Duodenal mucosa (tissue), 2 donors: ENCODE results near the gene CRTAC1.

Source experiments
- H3K27ac ChIP-seq: one replicate; pipeline ENCODE4 v1.7.0; 2013; ENCODE audit warnings: low read depth, low read length
- H3K27me3 ChIP-seq, 2 donors: one replicate each; pipeline ENCODE4 v1.7.0; 2013; ENCODE audit warnings: low read length in 2 of 2, control low read depth in 1 of 2; ENCODE audit not compliant: insufficient read depth in 2 of 2, control insufficient read depth in 1 of 2
- H3K36me3 ChIP-seq, 2 donors: one replicate each; pipeline ENCODE4 v1.7.0; 2013; ENCODE audit warnings: low read length in 2 of 2, control low read depth in 1 of 2; ENCODE audit not compliant: insufficient read depth in 2 of 2, control insufficient read depth in 1 of 2
- H3K4me1 ChIP-seq, 2 donors: one replicate each; pipeline ENCODE4 v1.7.0; 2013; ENCODE audit warnings: low read length in 2 of 2, control low read depth in 1 of 2; ENCODE audit not compliant: insufficient read depth in 2 of 2, control insufficient read depth in 1 of 2
- H3K4me3 ChIP-seq, 2 donors: one replicate each; pipeline ENCODE4 v1.7.0; 2013; ENCODE audit warnings: low read length in 2 of 2, low read depth in 1 of 2
- H3K9ac ChIP-seq, 2 donors: one replicate each; pipeline ENCODE4 v1.7.0; 2013; ENCODE audit warnings: low read length in 2 of 2, low read depth in 1 of 2
- H3K9me3 ChIP-seq, 2 donors: one replicate each; pipeline ENCODE4 v1.7.0; 2013; ENCODE audit warnings: low read length in 2 of 2, control low read depth in 1 of 2; ENCODE audit not compliant: control insufficient read depth in 1 of 2

CRTAC1 gene

GRCh38 chr10:97915346-97916131, 114.9 kb downstream of the CRTAC1 start:
- Histone ChIP-seq H3K9me3 (no peaks in the 10 kb centered on the region), H3K4me1 (peaks cover 0 to 4% of the 10 kb centered on the region in 2 donors), H3K4me3 (no peak overlapping the region), H3K36me3 (no peaks in the 10 kb centered on the region), H3K9ac (no peak overlapping the region), H3K27ac (no peak overlapping the region), H3K27me3 (peaks cover 3 to 5% of the 10 kb centered on the region in 2 donors)

- Histone ChIP-seq H3K4me3 (no peak overlapping the region), H3K9ac (no peak overlapping the region), H3K4me1 (peaks cover 0 to 4% of the 10 kb centered on the region in 2 donors), H3K9me3 (no peaks in the 10 kb centered on the region), H3K27me3 (peaks cover 3 to 5% of the 10 kb centered on the region in 2 donors), H3K27ac (no peak overlapping the region), H3K36me3 (no peaks in the 10 kb centered on the region)
Observed at GRCh38 chr10:97914837-97915211, 115.6 kb downstream of the CRTAC1 start.

GRCh38 chr10:97914171-97914836, 116.1 kb downstream of the CRTAC1 start:
- peaks cover 3 to 5% of the 10 kb centered on the region in 2 donors for H3K27me3 ChIP-seq
- no peaks in the 10 kb centered on the region for H3K9me3 ChIP-seq
- H3K4me3 ChIP-seq = no peak overlapping the region
- H3K27ac ChIP-seq = no peak overlapping the region
- H3K4me1 ChIP-seq = peaks cover 0 to 4% of the 10 kb centered on the region in 2 donors
- H3K9ac ChIP-seq = no peak overlapping the region
- no peaks in the 10 kb centered on the region for H3K36me3 ChIP-seq

GRCh38 chr10:97913614-97914013, 116.8 kb downstream of the CRTAC1 start:
- no peaks in the 10 kb centered on the region for H3K36me3 ChIP-seq
- no peaks in the 10 kb centered on the region for H3K9me3 ChIP-seq
- no peak overlapping the region for H3K27ac ChIP-seq
- H3K4me3 ChIP-seq = no peak overlapping the region
- peaks cover 0 to 5% of the 10 kb centered on the region in 2 donors for H3K27me3 ChIP-seq
- no peak overlapping the region for H3K9ac ChIP-seq
- peaks cover 0 to 4% of the 10 kb centered on the region in 2 donors for H3K4me1 ChIP-seq

- H3K9me3 ChIP-seq = no peaks in the 10 kb centered on the region
- H3K27me3 ChIP-seq = peaks cover 3 to 5% of the 10 kb centered on the region in 2 donors
- no peak overlapping the region for H3K9ac ChIP-seq
- H3K4me3 ChIP-seq = no peak overlapping the region
- H3K4me1 ChIP-seq = peaks cover 0 to 4% of the 10 kb centered on the region in 2 donors
- H3K27ac ChIP-seq = no peak overlapping the region
- H3K36me3 ChIP-seq = no peaks in the 10 kb centered on the region
Observed at GRCh38 chr10:97913193-97913592, 117.2 kb downstream of the CRTAC1 start.

GRCh38 chr10:97911217-97911616, 119.2 kb downstream of the CRTAC1 start:
- peaks cover 0 to 4% of the 10 kb centered on the region in 2 donors for H3K4me1 ChIP-seq
- no peak overlapping the region for H3K27ac ChIP-seq
- H3K4me3 ChIP-seq = no peak overlapping the region
- peaks cover 5 to 7% of the 10 kb centered on the region in 2 donors for H3K27me3 ChIP-seq
- no peaks in the 10 kb centered on the region for H3K36me3 ChIP-seq
- no peaks in the 10 kb centered on the region for H3K9me3 ChIP-seq
- H3K9ac ChIP-seq = no peak overlapping the region

GRCh38 chr10:97910661-97911060, 119.8 kb downstream of the CRTAC1 start:
- no peak overlapping the region for H3K27ac ChIP-seq
- peaks cover 5 to 11% of the 10 kb centered on the region in 2 donors for H3K27me3 ChIP-seq
- no peak overlapping the region for H3K4me3 ChIP-seq
- H3K4me1 ChIP-seq = peaks cover 0 to 4% of the 10 kb centered on the region in 2 donors
- H3K36me3 ChIP-seq = no peaks in the 10 kb centered on the region
- H3K9me3 ChIP-seq = no peaks in the 10 kb centered on the region
- no peak overlapping the region for H3K9ac ChIP-seq

- no peaks in the 10 kb centered on the region for H3K36me3 ChIP-seq
- no peak overlapping the region for H3K9ac ChIP-seq
Observed at GRCh38 chr10:97907830-97908229, 122.6 kb downstream of the CRTAC1 start.

GRCh38 chr10:97907211-97907610, 123.2 kb downstream of the CRTAC1 start:
- H3K27me3 ChIP-seq = peaks cover 0 to 12% of the 10 kb centered on the region in 2 donors
- H3K36me3 ChIP-seq = no peaks in the 10 kb centered on the region
- no peaks in the 10 kb centered on the region for H3K4me1 ChIP-seq
- H3K9ac ChIP-seq = no peak overlapping the region
- no peak overlapping the region for H3K4me3 ChIP-seq
- no peak overlapping the region for H3K27ac ChIP-seq
- no peaks in the 10 kb centered on the region for H3K9me3 ChIP-seq

More at GRCh38 chr10:97907830-97908229, 122.6 kb downstream of the CRTAC1 start:
- H3K27me3 ChIP-seq = peaks cover 0 to 12% of the 10 kb centered on the region in 2 donors
- no peaks in the 10 kb centered on the region for H3K4me1 ChIP-seq
- H3K4me3 ChIP-seq = no peak overlapping the region
- no peak overlapping the region for H3K27ac ChIP-seq
- no peaks in the 10 kb centered on the region for H3K9me3 ChIP-seq

- Histone ChIP-seq H3K36me3 (no peaks in the 10 kb centered on the region), H3K9ac (no peak overlapping the region), H3K4me1 (no peaks in the 10 kb centered on the region), H3K9me3 (no peaks in the 10 kb centered on the region), H3K4me3 (no peak overlapping the region), H3K27me3 (peaks cover 0 to 12% of the 10 kb centered on the region in 2 donors), H3K27ac (no peak overlapping the region)
Observed at GRCh38 chr10:97905276-97905675, 125.1 kb downstream of the CRTAC1 start.
